Mesothelial cell of epicardium (in vitro differentiated cells): ENCODE measurements around the gene HEPACAM. TPM values are rescaled to one million over a fixed set of nuclear protein-coding genes. Genes with fewer than 3 reads are reported as not detected.

Experiments used
- DNase-seq, 2 experiments: peaks; one replicate each; pipeline ENCODE4 v3.0.0; 2021; ENCODE audit warnings: low spot score in 2 of 2; ENCODE audit not compliant: unreplicated experiment in 2 of 2
- H3K27ac Mint-ChIP-seq: 2 replicates; pipeline ENCODE4 v1.8.0; 2021; ENCODE audit warnings: mixed read lengths
- H3K27me3 Mint-ChIP-seq: 2 replicates; pipeline ENCODE4 v1.8.0; 2021; ENCODE audit warnings: low read depth, mixed read lengths
- H3K36me3 Mint-ChIP-seq: 2 replicates; pipeline ENCODE4 v1.8.0; 2021; ENCODE audit warnings: mixed read lengths
- H3K4me1 Mint-ChIP-seq: 2 replicates; pipeline ENCODE4 v1.8.0; 2021; ENCODE audit warnings: mixed read lengths
- H3K4me3 Mint-ChIP-seq: 2 replicates; pipeline ENCODE4 v1.8.0; 2021; ENCODE audit warnings: mild to moderate bottlenecking, moderate library complexity, mixed read lengths
- H3K9me3 Mint-ChIP-seq: 2 replicates; pipeline ENCODE4 v1.8.0; 2021; ENCODE audit warnings: mixed read lengths
- total RNA-seq: library from RNA; stranded (reverse); gene quantifications from 3 replicates; pipeline ENCODE4 v1.2.1, GENCODE V29; 2021
- TF ChIP-seq, protein P1 (sequence below): fragments of 200-600 bp; sonication (generic); IDR thresholded peaks from one replicate; pipeline ENCODE4 v1.5.0; 2021; ENCODE audit warnings: antibody characterized with exemption; ENCODE audit not compliant: unreplicated experiment

The HEPACAM gene
- total RNA-seq, 1 donor from 2014 or later = not detected

DNA sequence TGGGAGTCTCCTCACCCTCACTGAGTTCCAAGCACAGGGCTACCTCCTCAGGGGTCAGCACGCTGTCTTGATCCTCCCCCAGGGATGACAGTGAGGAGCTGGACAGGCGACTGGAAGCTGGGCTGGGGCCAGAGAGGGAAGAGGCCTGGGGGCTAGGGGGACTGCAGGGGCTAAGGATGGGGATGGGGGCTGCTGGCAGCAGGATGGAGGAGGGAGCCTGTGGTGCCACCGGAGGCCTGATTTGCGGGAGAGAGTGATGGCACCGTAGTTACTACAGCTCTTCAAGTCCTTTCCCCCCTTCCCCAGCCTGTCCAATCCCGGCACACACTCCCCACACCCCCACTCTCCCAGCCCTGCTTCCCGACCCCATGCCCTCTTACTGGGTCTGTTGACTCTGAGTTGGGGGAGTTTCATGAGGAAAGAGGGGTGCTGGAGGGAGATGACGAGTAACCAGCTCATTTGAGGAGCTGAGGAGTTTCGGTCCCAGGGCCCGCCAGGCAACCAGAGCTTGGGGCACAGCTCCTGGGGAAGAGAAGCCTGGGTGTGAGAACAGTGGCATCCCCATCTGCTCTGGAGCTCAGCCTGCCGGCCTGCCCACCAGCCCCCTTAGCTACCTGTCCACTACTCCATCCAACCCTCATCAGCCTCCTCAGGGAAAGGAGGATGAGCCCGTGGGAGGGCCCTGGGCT lies 48.7 kb downstream of the HEPACAM start:
- Mint-ChIP-seq H3K36me3 (no peaks in the 10 kb centered on the region), H3K27ac (no peak overlapping the region), H3K9me3 (no peaks in the 10 kb centered on the region), H3K4me3 (no peak overlapping the region), H3K27me3 (peaks cover 50% of the 10 kb centered on the region), H3K4me1 (peaks cover 8% of the 10 kb centered on the region)
- TF ChIP-seq, protein P1, sequence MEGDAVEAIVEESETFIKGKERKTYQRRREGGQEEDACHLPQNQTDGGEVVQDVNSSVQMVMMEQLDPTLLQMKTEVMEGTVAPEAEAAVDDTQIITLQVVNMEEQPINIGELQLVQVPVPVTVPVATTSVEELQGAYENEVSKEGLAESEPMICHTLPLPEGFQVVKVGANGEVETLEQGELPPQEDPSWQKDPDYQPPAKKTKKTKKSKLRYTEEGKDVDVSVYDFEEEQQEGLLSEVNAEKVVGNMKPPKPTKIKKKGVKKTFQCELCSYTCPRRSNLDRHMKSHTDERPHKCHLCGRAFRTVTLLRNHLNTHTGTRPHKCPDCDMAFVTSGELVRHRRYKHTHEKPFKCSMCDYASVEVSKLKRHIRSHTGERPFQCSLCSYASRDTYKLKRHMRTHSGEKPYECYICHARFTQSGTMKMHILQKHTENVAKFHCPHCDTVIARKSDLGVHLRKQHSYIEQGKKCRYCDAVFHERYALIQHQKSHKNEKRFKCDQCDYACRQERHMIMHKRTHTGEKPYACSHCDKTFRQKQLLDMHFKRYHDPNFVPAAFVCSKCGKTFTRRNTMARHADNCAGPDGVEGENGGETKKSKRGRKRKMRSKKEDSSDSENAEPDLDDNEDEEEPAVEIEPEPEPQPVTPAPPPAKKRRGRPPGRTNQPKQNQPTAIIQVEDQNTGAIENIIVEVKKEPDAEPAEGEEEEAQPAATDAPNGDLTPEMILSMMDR = no peak
- peak in 1 of 2 experiments; percentile 19 for DNase-seq

DNA sequence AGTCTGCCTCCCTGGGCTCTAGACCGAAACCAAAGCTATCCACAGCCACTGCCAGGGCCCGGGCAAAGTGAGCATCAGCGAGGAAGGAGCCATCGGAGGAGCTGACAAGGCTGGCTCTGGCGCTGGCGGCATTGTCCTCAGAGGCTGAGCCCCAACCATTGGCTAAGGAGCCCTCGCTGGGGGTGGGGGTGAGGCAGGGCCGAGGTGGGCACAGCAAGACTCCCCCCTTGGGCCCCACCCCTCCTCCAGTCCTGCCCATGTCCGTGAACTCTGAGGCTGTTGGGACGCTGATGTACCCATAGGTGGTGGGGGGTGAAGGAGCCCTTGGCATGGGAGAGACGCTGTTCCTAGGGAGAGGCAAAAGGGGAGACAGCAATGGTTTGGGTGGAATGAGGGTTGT lies 49.4 kb downstream of the HEPACAM start:
- H3K27ac Mint-ChIP-seq = no peak overlapping the region
- peaks cover 8% of the 10 kb centered on the region for H3K4me1 Mint-ChIP-seq
- peaks cover 49% of the 10 kb centered on the region for H3K27me3 Mint-ChIP-seq
- no peaks in the 10 kb centered on the region for H3K36me3 Mint-ChIP-seq
- no peak for DNase-seq
- H3K9me3 Mint-ChIP-seq = no peaks in the 10 kb centered on the region
- no peak overlapping the region for H3K4me3 Mint-ChIP-seq
- TF ChIP-seq, protein P1 = no peak

DNA sequence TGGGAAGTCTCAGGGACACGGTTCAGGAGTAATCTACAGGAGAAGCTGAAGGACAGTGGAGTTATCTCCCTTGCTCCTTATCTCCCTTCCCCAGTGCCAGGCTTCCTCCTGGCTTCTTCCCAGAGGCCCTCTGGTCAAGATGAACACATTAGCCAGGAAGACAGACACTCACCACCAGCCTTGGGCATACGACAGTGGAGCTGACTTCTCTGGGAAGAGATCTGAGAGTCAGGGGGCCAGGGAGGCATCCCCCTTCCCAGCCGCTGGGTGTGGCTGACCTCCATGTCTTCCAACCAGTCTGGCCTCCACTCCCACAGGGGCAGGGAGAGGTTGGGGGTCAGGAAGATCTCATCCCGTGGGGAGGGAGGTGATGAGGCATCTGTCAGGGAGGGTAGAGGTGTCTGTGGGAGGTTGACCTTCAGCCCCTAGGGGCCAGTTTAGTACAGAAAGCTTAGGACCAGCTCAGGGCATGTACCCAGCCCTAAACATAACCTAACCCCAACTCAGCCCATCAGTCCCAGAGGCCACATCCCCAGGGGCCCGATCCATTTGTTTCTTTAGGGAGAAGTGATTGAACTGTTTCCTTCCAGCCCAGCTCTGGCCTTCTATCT lies 50.9 kb downstream of the HEPACAM start:
- peaks cover 8% of the 10 kb centered on the region for H3K4me1 Mint-ChIP-seq
- no peak overlapping the region for H3K4me3 Mint-ChIP-seq
- DNase-seq = no peak
- H3K9me3 Mint-ChIP-seq = no peaks in the 10 kb centered on the region
- TF ChIP-seq, protein P1 = no peak
- no peak overlapping the region for H3K27ac Mint-ChIP-seq
- peaks cover 44% of the 10 kb centered on the region for H3K27me3 Mint-ChIP-seq
- H3K36me3 Mint-ChIP-seq = no peaks in the 10 kb centered on the region

DNA sequence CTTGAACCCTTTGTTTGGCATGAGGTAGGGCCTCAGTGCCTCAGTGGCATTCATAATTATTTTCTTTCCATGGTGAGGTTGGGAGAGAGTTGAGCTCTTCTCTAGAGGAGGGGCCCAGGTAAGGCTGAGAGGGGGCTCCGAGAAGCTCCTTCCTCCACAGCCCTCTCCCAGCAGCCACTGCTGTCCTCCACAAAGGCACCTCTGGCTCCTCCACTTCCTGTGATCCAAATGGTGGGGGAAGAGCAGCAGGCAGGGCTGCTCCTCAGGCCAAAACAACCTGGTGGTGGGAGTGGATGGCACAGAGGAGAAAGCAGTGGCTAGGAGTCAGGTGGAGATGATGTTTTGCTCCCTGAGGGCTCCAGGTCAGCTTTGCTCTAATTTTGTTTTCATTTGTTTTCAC lies 51.5 kb downstream of the HEPACAM start:
- peaks cover 38% of the 10 kb centered on the region for H3K27me3 Mint-ChIP-seq
- no peak for DNase-seq
- no peaks in the 10 kb centered on the region for H3K36me3 Mint-ChIP-seq
- TF ChIP-seq, protein P1 = no peak
- peaks cover 8% of the 10 kb centered on the region for H3K4me1 Mint-ChIP-seq
- H3K9me3 Mint-ChIP-seq = no peaks in the 10 kb centered on the region
- no peak overlapping the region for H3K27ac Mint-ChIP-seq
- no peak overlapping the region for H3K4me3 Mint-ChIP-seq

DNA sequence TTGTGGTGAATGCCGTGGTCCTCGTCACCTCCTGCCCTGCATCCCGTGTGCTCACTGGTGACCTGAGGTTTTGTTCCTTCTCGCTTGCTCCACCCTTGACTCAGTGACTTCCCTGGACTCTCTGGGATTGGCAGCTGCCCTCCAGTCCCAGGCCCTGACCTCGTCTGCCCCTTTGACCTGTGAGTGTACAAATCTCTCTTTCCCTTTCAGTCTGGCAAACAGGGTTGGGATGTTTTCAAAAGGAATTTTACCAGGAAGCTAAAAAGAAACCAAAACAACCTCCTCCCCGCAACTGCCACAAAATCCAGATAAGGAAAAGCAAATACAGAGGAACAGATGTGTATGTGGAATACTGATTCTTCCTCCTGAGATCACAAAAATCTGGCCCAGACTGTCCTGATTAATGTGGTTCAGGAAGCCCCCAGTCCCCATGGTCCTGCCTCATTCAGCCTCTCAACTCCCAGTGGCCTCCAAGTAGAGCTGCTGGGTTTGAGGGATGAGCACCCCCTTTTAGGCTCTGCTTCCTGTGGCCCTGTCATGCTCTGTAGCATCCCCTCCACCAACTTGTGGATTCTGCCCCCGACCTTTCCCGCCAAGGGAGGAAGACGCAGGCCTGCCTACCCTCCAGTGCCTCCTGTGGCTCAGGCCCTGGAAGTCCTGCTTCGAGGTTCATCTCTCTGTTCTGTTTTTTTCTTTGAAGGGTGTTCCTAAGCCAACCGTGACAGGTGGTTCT lies 53.3 kb downstream of the HEPACAM start:
- no peaks in the 10 kb centered on the region for H3K36me3 Mint-ChIP-seq
- peaks cover 21% of the 10 kb centered on the region for H3K27me3 Mint-ChIP-seq
- H3K4me1 Mint-ChIP-seq = peaks cover 8% of the 10 kb centered on the region
- TF ChIP-seq, protein P1 = no peak
- DNase-seq = no peak
- peak overlapping the region; percentile 86 for H3K27ac Mint-ChIP-seq
- no peak overlapping the region for H3K4me3 Mint-ChIP-seq
- no peaks in the 10 kb centered on the region for H3K9me3 Mint-ChIP-seq
